HG03175 (cell line): ENCODE results near the gene MCU.

Experiments
- ATAC-seq: cut with Tn5 transposase; IDR thresholded peaks from one replicate; pipeline ENCODE4 v1.9.1; 2021; ENCODE audit warnings: mild to moderate bottlenecking, moderate library complexity; ENCODE audit not compliant: unreplicated experiment

MCU gene

DNA sequence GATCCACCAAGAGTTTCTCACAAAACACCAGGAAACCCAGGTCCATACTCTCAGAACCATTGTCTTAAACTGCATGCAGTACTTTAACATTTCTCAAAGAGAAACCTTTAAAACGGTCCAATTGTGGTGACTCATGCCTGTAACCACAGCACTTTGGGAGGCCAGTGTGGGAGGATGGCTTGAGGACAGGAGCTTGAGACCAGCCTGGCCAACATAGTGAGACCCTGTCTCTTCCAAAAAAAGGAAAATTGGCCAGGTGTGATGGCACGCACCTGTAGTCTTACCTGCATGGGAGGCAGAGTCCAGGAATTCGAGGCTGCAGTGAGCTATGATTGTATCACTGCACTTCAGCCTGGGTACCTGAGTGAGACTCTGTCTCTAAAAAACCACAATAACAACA lies 104.1 kb downstream of the MCU start:
- ATAC-seq: no peak

DNA sequence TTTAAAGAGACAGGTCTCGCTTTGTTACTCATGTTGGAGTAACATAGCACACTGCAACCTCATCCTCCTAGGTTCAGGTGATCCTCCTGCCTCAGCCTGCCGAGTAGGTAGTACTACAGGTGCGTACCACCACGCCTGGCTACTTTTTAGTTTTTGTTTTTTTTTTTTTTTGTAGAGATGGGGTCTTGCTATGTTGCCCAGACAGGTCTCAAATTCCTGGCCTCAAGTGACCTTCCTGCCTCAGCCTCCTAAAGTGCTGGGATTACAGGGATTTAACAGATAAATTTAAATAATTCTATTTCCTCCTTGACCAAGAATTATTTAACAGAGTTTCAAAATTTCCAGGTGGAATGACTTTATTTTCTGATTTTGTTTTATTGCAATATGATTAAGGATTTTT lies 104.6 kb downstream of the MCU start:
- ATAC-seq: no peak

DNA sequence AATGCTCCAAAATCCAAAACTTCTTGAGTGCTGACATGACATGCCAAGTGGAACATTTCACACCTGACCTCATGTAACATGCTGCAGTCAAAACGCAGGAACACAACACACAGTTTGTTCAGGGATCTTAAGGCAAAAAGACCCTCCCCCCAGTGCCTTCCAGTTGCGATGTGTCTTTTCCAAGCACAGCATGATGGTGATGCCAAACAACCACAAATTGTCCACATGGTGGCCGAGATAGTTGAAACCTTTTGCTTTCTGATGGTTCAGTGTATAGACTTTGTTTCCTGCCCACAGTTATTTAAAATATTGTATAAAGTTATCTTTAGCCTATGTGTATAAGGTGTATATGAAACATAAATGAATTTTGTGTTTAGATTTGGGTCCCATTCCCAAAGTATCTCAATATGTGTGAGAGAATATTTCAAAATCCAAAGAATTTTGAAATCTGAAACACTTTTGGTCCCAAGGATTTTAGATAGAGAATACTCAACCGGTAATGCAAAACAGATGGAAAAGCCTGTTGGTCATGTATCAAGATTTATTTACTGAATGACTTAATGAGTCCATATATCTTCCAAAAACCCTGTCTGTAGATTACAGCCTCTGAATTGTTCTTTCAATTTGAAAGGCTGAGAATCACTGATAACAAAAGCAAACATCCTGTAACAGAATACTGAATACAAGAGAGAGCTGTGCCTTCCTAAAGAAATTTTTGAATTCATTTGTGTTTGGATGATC lies 108.2 kb downstream of the MCU start:
- no peak for ATAC-seq

DNA sequence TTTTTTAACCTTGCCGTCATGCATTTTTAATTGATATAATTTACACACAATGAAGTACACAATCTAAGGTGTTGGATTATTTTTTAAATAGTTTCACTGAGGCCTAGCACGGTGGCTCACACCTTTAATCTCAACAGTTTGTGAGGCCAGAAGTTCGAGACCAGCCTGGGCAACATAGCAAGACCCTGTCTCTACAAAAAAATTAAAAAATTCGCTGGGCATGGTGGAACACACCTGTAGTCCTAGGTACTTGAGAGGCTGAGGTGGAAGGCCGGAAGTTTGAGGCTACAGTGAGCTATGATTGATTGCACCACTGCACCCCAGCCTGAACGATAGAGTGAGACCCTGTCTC lies 108.8 kb downstream of the MCU start:
- ATAC-seq: no peak

DNA sequence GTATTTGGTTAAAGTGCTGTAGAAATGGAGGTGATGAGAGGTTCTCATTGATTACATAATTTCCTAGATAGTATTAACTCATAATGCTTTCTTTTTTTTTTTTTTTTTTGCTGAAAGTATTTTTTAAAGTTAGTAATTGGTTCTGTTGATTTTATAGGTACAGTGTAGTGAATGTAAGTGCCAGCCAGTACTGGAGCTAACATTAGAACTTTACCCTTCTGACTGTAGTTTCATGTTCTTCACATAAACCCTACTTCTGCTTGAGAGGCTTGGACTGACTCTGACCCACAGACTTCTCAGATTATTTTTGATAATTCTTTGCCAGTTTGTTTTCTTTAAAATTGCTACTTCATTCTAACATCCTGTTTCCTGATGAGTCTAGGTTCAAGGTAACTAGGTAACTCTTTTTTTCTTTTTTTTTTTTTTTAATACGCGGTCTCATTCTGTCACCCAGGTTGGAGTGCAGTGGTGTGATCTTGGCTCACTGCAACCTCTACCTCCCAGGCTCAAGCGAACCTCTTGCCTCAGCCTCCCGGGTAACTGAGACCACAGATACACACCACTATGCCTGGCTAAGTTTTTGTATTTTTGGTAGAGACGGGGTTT lies 109.4 kb downstream of the MCU start:
- no peak for ATAC-seq

DNA sequence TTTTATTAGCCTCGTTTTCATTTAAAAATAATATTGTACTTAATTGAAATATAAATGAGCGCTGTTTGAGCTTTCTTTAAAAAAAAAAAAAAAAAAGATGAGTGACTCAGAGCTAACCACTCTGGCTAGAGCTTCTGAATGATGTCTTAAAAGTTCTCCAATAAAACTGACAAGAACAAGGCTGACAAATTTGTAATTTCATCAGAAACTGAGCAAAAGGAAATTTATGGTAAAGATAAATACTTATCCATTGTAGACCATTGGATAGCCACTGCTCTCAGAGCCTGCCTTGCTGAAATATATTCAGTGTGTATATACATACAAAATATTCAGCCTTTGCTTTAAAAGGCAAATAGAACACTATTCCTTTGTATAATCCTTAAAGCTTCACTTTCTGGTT lies 110.4 kb downstream of the MCU start:
- ATAC-seq: no peak

DNA sequence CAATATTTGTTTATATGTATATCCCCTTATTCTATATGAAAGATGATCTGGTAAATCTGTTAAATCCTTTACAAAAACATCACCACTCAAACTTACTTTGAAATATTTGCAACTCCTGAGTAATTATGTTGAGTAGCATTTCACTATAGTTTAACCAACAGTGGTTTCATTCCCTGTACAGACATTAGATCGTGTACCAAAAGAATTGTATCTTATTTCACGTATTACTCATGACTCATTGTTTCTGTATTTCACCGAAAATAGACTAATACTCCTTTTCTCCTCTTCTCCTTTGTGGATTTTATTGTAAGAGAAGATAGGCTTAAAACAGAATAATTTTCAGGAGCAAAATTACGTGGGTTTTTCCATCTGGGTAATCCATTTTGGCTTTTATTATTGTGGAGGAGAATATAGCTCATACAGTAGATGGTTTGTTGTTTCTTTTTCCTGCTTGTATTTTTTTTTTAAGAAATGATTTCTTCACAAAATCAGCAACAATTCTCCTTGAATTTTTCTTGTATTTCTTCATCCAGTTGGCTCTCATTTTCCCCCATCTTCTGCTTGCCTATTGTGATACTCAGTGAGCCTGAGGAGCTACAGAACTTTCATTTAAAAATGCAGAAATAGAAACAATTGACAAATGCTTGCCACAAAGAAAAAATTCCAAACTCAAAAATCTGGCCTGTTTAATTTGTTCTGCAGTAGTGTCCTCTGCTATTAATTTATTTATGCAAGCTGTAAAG lies 111.0 kb downstream of the MCU start:
- ATAC-seq: no peak

DNA sequence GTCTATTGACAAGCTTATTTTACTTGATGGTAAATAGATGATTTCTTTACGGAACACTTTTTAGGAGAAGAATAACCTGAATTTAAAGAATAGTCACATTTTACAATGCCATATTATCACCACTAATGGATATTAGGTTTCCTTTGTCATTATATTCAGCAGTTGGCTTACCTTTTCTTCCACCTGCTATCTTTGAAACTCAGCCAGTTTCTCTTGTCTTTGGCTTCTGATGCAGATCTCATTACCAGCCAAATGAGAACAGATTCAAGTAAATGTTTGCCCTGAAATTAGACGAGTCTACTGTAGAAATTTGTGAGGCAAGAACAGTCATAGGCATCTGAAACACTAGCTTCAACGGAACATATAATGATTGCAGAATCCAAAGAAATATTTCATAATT lies 116.1 kb downstream of the MCU start:
- ATAC-seq: no peak

DNA sequence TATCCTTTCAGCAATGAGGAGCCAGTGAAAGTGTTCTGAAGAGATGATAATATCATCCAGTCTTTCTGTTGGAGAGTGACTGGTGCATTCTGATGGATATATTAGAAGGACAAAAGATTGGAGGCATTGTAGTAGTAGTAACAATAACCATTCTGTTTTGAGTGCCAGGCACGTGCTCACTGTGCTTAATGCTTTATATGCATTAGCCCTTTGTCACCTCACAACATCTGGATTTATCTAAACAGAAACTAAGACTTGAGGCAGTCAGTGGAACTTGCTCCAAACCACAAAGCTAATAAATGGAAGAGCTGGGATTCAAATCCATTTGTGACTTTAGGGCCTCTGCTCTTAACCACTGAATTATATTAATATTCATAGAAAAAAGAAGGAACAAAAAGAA lies 117.1 kb downstream of the MCU start:
- ATAC-seq: no peak

DNA sequence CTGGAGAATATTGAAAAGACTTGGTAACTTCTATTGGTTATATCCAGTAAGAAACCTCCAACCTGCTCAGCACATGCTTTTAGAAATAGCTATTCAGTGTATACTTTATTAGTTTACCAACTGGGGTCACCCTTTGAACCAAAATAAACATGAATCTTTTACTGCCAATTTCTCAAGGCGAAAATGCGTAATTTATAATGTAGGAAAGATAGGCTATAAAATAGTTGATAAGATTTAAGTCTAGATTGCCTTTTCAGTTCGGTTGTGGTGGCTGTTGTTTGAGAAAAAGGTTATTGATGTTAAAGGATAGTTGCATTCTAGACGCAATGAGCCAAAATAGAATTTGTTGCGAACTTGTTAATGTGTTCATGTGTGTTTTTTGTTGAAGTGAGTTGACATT lies 119.0 kb downstream of the MCU start:
- no peak for ATAC-seq

DNA sequence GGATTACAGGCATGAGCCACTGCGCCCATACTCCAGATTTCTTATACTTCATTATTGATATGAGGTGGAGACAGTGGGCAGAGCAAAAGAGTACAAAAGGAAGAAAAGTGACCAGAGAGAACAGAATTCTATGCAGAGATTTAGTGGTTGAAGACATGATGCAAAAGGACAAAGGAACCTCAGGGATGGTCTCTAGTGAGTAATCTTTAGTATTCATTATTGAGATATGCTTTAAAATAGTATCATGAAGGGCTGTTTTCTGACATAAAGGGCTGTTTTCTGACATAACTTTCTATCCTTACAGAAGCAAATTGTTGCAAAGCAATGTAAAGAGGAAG lies 120.4 kb downstream of the MCU start:
- ATAC-seq: no peak

DNA sequence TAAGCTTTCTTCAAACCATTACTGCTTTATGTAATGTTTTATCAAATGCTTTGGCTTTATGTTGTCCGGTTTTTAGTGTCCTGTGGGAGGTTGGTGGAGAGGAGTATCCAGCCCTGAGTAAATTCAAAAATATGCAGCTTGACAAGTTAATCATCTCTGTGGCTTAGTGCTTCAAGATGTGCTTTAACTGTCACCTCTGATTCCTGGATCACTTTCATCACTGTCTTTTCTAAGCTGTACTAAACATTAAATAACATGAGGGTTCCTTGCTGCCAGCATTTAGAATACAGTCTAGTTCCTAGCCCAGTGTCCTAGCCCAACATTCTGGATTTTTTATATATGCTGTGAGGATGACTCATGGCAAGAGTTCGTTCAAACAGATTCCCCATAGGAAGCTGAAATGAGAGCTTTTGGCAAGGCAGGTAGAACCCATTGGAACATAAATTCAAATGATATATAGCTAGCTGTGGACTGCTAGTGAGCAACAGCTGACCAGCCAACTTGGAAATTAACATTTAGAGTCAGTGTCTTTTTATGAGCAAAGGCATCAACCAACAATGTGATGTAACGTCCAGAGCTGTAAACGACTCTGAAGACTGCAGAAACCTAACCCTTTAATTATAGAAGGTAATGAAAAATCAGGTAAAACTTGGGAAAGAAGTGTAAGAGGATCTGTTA lies 120.9 kb downstream of the MCU start:
- no peak for ATAC-seq

DNA sequence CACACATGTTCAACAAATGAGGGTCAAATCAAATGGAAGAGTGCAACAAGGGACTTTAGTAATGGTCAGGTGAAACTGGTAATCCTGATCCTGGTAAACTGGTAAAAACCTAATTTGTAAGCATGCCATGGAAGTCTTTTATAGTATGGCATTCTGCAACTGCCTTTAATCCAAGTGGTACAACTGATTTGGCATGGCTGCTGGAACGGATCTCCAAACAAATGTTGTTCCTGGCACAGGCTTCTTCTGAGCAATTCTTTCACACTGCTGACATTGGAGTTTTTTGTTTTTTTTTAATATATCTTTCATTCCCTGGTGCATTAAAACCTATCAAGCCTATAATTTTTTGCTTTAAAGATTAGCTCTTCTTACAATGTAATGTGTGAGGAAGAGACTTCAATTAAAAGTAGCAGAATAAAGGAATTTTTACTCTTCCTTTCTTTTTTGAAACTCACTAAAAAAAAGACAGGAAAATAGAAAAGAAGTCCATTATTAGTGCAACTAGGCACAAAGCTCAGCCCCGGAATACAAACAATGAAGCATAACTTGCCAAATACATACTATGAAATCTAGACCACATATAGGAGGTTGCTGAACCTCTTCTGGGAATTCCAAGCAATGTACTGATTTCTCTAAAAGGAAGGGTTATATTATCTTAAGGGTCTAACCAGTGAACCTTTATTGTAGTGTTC lies 122.3 kb downstream of the MCU start:
- ATAC-seq: no peak

DNA sequence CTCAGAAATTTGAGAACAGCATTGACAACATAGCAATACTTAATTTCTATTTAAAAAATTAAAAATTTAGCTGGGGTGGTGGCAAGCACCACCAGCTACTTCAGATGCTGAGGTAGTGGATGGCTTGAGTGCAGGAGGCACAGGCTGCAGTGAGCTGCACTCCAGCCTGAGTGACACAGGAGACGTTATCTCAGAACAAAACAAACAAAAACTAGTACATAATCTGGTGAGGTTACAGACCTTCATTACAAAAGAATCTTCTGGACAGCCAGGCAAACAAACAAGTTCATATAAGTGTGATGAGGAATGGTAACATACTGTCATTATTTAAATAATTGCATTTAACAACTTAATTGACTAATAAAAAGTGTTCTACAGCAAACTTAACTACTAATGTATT lies 124.6 kb downstream of the MCU start:
- ATAC-seq: no peak

DNA sequence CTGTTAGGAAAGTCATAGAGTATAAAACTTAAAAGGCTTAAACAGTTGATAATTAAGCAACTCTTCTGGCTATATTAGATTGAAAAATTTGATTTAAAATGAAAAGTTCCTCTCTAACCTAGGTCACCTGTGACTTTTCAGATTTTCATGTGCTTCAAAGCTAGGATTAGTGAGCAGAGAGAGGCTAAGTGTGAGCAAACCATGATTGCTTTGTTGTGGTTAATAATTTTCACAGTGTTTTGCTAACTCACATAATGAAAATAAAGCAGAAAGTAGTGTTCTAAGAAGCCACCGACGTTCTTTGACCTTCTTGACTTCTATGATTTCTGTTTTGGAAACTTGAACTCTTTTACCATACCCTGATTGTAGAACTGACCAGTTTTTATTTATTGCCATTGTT lies 126.1 kb downstream of the MCU start:
- ATAC-seq: no peak

DNA sequence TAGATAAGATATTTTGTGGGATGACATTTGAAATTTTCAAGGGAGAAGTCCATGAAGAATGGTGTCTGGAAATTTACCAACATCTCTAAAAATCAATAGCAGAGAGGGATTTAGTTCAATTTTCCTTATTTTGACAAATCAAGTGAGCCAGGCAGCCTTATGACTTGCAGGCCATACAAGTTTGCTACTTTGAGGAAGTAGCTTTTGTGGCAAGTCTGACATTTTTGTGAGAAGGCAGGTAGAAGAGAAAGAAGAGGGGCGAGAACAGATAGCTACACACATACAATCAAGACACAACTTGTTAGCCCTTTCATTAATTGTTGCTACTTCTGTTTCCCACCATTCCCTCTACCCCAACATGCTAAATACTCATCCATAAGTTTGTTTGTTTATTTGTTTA lies 127.1 kb downstream of the MCU start:
- ATAC-seq: no peak

DNA sequence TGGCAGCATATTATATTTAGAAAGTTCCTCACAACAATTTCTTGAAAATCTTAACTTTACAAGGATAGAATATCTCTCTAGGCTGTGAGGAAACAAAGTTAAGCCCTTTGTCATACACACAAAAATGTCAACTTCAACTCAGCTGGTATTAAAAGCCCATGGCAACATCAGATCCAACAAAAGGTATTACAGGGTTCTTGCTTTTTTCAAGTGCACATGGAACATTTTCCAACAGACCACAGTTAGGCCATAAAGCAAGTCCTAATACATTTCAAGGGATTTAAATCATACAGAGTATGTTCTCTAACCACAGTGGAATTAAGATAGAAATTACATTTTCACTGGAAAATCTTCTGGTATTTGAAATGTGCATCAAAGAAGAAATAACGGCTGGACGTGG lies 129.7 kb downstream of the MCU start:
- ATAC-seq: no peak

DNA sequence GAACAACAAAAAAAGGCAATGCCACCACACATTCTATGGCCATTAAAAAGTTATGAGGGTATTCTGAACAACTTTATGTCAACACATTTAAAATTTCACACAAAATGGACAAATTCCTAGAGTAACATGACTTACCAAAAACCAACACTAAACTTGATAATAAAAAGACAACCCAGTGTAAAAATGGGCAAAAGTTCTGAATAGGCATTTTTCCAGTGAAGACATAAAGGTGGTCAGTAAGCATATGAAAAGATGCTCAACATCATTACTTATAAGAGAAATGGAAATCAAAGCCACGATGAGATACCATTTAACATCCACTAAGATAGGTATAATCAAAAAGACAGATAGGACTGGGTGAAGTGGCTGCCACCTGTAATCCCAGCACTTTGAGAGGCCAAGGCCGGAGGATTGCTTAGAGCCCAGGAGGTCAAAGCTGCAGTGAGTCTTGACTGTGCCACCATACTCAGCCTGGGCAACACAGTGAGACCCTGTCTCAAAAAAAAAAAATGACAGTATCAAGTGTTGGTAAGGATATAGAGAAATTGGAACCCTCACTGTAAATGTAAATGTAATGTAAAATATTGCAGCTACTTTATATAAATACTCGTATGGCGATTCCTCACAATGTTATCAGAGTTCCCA lies 130.5 kb downstream of the MCU start:
- no peak for ATAC-seq

DNA sequence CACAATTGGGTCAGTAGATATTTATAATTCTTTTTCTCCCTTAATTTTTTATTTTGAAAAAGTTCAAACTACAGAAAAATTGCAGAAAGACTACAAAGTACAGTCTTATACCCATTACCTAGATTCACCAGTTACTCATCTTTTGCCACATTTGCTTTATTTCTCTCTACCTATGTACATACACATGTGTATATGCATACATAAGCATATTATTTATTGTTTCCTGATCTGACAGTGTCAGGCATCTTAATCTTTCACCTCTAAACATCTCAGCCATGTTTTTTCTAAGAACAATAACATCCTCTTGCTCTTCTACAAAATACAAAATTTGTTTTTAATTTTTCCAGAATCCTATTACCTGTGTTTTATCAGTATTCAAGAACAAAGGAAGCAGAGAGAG lies 133.2 kb downstream of the MCU start:
- ATAC-seq: no peak

DNA sequence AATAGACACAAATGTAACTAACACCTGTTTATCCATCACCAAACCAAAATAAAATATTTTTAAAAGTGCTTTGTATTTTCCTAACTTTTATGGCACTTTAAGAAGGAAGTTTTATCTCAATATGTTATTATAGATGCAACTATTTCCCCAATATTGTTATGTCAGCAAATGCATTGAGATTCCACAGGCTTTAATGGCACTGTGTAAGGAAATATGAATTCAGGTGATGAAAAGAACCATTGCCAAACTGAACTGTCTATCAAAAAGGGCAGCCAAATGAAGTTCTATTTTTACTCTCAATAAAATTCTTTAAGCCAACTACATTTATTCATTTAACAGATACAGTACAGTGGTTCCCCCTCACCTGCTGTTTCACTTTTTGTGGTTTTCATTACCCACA lies 134.4 kb downstream of the MCU start:
- ATAC-seq: no peak

DNA sequence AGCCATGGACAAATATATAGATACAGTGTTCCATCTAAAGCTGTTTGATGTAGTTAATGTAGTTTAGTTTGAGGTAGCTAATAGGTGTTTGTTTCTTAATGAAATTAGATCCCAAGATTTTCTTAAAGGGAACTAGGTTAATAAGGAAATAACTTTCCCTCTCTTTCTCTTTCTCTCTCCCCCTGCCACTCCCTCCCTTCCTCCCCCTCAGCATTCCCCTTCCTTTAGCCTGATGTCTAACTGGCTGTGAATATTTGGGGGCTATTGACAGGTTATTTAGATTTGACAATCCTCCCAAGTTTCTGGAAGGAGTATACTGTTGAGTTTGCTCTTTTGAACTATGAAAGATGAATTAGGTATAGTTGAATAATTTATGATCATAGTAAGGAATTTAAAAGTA lies 136.4 kb downstream of the MCU start:
- ATAC-seq: no peak
